Mesenteric fat pad (tissue), 1 donor: ENCODE data around the gene CFAP43. TPM values are rescaled to one million over a fixed set of nuclear protein-coding genes. Genes with fewer than 3 reads are reported as not detected.

Experiments
- DNase-seq: peaks from one replicate; pipeline ENCODE4 v3.0.0-alpha.2; 2020; ENCODE audit warnings: low spot score
- long read RNA-seq: library from polyadenylated mRNA; unstranded; transcript quantifications from one replicate; pipeline ENCODE4 v2.0.0, GENCODE V29; 2020
- total RNA-seq: library from RNA; stranded (reverse); fragmentation: NEBNext Ultra II Directional; extraction: Animal tissue kit (Norgen Biotek cat#: 25700); gene quantifications from one replicate; pipeline ENCODE4 v1.2.1, GENCODE V29; 2021
- donor health status: DM: yes; HTN: yes; CAD: no.

CFAP43 gene, protein sequence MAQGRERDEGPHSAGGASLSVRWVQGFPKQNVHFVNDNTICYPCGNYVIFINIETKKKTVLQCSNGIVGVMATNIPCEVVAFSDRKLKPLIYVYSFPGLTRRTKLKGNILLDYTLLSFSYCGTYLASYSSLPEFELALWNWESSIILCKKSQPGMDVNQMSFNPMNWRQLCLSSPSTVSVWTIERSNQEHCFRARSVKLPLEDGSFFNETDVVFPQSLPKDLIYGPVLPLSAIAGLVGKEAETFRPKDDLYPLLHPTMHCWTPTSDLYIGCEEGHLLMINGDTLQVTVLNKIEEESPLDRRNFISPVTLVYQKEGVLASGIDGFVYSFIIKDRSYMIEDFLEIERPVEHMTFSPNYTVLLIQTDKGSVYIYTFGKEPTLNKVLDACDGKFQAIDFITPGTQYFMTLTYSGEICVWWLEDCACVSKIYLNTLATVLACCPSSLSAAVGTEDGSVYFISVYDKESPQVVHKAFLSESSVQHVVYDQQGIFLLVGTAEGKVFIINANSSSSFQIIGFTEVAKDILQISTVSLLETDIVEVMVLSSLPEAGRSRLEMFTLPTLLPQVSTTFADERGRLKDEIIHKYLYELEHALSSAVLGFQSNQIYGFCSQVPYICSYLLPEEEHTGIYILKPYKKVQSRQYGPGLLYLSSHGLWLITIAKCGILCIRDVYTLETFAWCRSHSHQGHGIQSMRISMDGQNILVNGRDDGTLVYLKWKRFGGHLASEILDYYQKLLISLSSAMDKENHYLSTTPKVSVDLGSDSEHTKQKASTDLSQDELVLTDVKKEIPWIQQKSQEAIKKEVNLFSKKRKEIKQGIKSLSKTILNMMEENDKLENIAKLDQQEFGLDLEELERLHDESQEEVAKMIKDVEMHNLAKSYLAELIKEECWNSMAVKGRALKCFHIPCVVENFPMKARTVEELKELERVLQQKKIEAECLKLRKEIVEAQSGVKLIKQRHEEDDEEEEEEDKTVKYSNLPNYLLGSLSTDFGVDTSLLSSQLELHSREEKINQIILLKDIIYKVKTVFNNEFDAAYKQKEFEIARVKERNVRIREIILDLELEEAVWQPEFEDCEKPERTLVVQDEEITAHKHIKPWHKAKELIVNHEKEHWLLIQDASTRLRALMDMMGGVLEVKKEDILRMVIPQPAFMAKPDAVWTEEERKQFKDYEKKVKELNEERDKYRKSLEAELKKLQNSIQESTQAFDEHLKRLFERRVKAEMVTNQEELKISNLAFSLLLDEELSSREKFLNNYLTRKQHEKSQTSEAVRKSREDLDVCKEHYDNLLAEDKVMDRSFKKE (N-terminal part only)
- 0.06 TPM for total RNA-seq
- long read RNA-seq = 0 reads

DNA sequence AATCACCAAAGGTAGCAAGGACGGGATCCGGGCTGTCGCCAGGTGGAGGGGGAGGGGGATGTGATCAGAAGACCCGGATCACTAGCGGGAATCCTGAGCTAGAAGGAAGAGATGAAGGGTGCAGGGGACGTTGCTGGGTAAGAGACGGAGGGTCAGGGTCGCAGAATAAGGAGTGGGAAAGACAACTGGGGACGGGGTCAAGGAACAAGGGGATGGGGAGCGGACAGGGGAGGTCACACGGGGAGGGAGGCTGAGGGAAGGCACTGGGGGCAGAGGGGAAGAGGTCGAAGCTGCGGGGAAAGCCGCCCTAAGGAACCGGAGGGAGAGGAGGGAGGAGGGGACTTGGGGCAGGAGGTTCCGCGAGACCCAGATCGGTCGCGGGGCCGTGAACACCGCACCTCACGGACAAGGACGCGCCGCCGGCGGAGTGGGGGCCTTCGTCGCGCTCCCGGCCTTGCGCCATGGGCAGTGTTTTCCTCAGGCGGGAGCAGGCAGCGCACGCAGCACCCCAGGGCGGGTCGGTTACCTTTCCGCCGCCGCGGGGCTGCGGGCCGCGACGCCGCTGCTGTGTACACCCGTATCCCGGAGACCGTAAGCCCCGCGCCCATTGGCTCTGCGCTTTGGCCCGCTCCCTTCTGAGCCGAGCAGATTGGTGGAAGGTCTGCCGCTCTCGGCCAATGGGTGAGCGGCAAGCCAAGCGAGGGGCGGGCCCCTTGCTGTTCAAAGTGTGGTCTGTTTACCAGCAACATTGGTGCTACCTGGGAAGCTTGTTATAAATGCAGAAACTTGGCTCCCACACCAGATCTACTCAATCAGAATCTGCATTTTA is at the start of gene CFAP43:
Gene CFAP43, minus strand, starts transcription at position 581 of the 829 bp plus-strand sequence. Its CDS starts 118 bp downstream, at position 463.
- peak; percentile 99 for DNase-seq

DNA sequence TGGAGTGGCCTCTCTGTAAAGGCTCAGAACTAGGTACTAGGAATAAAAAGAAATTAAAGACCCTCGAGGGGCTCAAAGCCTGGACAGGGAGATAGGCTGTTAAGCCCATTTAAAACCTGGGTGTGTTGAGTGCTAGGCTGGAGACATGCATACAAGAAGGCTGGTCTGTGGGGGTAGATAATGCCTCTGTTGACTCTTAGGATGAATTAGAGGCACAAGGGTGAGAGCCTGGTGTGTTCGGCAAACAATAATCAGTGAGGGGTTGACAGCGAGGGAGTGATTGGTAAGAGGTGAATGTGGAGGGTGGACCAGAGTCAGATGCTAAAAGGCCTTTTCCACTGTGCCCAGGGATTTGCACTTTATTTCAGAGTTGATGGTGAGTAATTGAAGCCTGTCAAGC is 49.5 kb upstream of the CFAP43 start:
- no peak for DNase-seq

DNA sequence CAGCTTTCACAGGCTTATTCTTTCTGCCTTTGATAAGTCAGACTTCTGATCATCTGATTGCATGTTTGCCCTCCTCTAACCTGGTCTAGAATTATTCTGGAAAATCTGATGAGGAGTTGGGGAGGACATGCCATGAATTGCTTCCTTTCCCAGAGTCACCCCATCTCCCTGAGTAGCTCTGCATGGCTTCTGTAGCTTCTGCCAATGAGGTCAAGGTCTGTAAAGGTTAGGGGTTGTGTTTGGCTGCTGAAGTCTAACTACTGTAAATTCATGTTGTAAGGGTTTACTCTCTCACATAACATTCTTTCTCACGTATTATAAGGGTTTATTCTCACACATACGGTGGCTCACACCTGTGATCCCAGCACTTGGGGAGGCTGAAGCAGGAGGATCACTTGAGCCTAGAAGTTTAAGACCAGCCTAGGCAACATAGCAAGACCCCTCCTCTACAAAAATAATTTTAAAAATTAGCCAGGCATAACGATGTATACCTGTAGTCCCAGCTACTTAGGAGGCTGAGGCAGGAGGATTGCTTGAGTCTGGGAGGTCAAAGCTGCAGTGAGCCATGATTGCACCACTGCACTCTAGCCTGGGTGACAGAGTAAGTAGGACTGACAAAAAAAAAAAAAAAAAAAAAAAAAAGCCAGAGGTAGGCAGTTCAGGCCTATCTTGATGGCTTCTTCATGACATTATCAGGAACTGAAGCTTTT is 47.5 kb upstream of the CFAP43 start:
- DNase-seq = no peak

DNA sequence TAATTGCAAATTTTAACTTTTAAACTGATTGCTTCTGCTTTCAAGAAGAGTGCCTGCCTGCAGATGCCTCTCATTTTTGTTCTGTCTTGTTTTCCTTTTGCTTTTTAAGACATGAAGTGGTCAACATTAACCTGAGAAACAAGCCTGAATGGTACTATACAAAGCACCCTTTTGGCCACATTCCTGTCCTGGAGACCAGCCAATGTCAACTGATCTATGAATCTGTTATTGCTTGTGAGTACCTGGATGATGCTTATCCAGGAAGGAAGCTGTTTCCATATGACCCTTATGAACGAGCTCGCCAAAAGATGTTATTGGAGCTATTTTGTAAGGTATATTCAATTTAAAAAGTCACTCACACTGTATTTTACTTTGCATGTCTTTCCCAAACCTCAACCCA is 45.6 kb upstream of the CFAP43 start:
- no peak for DNase-seq

DNA sequence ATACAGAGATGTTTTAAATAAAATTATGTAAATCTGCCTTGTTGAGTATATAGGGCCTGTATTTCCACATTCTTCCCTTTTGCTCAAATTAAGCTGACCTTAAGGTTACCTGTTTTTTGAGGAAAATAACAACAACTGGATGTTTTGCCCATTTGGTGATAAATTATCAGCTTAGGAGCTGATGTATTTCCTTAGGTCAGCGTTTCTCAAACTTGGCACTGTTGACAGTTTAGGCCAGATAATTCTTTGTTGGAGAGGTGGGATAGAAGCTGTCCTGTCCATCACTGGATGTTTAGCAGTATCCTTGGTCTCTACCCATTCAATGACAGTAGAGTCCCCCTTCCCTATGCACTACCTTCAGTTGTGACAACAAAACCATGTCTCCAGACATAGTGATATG is 44.0 kb upstream of the CFAP43 start:
- DNase-seq = no peak

DNA sequence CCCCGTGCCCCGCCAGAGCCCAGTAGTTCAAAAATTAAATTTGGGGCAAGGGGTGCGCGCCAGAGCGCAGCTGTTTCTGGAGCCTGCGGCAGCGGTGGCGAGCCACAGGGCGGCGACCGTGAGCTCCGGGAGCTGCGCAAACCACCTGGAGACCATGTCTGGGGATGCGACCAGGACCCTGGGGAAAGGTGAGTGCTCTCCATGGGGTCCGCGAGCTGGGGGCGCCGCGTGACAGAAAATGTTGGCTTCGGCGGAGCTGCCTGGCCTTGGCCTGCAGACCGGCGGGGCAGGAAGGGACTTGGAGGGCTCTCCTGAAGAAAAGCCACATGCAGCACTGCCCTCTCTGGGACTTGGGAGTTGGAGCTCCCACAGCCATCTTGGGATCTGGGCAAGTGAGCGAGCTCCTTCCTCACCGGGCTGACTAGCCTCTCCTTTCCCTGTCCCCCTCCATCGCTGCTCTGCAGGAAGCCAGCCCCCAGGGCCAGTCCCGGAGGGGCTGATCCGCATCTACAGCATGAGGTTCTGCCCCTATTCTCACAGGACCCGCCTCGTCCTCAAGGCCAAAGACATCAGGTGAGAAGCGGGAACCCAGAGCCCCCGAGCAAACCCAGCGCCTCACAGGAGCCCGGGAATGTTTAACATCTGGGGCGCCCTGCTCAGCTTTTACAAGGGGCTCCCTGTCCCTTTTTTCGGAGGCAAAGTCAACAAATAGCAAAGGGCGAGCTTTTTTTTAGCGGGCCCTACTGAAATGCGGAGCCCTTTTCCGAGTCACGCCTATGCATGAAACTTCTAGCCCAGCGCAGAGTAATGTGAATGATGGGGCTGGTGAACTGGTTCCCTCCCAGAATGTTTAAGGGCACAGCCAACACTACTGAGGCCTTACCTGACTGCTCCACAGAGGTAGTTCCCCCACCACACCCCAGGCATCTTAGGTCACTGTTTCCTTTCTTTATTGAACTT is 42.9 kb upstream of the CFAP43 start:
- no peak for DNase-seq

DNA sequence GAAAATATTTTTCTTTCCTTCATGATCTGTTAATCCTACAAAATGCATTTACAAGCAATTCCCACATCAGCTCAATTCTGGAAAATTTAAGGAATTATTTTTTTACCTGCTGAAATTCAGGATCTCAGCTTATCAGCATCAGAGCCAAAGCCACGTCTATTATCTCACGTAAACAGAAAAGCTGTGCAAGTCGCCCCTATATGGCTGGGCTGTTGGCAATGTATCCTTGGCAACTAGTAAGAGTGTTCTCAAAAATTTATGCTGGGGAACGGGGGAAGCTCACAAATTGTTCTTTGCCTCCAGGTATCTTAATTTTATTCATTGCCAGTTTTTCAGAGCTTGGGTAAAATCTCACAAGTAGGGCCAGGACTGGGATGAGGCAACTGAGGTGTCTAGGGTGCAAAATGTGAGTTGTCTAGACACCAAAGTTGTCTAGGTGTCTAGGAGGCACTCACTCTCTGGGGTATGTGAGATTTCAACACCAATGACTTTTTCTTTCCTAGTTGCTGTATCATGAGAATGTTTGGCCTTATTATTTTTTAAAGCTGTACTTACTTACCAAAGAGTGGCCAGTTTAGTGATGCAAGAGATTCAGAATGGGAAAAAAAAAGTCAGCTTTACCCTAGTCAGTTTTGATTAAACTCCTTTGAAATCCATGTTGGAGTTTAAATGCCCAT is 41.9 kb upstream of the CFAP43 start:
- DNase-seq = no peak

DNA sequence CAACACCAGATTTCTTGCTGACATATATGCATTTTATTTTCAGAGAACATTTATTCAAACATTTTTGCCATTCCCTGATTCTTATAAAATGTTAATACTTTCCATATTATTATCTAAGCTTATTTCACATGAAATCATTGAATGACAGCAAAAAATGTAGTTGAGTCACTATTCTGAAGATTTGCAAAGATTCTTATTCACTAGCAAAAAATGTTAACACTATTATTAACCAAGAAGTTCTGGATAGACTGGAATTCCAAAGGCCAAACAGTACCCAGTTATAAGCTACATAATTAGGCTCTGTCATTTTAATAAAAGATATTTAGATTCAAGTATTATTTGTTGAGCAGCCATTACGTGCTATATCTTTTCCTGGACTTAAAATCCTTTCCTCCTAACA is 41.1 kb upstream of the CFAP43 start:
- DNase-seq = no peak

DNA sequence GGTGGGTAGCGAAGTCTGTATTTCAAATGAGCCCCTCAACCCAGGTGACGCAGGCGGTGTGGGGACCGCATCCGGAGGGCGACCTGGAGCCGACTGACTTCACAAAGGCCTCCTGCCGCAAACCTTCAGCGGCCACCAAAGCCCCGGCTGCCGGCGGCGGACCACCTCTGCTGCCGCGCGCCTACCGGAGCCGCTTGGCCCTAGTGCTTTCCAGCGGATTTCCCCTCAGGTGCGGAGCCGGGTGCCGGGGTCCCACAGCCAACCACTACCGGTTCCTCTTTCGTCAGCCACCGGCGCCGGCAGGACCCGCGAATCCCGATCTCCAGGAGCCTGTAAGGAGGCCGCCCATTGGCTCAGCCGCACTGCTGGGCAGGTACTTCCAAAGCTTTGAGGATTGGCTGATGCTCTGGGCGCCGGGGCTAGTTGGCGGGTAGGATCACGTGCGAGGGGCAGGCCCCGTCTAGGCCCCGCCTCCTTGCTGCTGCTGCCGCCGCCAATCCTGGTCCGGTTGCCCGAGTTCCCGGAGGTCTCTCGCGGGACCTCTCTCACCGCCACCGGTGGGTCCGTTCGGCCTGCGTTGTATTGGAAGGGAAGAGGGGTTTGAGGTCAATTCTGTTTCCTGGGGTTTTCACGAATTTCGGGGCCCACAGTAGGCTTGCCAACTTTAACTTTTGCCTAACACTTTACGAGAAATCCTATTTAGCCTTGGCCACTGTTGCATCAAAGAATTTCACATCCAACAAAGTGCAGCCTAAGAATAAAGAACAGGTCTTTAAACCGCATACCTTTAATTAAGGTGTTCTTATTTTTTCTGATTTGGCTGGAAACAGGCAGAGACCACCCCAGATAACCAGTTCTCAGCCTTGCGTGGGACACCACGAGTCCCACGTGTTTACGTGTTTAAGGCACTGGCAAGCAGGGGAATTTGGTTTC is 36.8 kb upstream of the CFAP43 start, which contains the start of gene GSTO2:
Gene GSTO2, plus strand, starts transcription at position 472 of the 933 bp plus-strand sequence. CDS start 5,732 bp downstream, outside the sequence.
- DNase-seq = peak; percentile 99

DNA sequence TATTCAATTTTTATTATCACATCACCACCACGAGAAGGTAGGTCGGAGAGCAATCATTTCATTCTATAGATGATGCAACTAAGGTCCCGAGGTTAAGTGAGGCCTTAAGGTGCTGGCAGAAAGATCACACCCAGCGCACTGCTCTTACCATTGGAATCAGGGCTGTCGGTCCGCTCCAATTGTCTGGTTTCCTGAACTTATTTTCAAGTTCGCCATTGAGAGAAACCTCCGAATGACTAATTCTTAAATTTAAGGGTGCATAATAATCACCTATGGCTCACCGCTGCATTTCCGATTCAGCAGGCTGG is 36.2 kb upstream of the CFAP43 start:
- DNase-seq = no peak

DNA sequence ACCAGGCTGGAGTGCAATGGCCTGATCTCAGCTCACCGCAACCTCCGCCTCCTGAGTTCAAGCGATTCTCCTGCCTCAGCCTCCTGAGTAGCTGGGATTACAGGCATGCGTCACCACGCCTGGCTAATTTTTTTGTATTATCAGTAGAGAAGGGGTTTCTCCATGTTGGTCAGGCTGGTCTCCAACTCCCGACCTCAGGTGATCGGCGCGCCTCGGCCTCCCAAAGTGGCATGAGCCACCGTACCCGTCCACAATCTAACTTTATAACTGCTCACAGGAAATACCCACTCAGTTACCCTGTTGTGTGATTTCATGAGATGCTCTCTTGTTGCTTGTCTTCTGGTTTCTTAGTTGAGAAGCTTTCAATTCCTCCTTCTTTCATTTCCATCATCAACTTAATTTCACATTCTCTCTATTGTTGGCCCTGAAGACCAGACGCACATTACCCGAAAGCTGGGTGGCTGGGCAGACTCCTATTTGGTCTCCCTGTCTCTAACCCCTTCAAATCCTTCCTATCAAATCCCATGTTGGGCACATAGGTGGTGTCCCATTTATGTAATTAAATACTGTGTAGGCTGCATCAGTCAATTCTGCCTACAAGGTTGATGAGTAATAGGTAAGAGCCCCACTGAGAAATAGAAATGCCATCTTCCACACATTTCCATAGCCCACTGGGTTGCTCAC is 35.7 kb upstream of the CFAP43 start:
- DNase-seq = no peak

DNA sequence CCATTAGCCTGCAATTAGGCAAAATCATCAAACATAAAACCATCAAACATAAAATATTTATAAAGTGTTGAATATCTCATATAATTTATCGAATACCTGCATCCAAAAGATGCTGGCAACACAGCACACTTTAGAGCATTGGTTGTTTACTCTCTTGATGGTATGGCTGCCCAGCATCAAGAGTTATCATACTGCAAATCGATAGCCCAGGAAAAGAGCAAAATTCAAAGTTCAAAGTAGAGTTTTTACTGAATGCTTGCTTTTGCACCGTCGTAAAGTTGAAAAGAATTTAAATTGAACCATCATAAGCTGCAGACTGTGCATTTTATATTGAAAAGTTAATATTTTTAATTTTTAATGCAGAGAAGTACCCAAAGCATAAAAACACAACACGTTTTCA is 32.6 kb upstream of the CFAP43 start:
- no peak for DNase-seq

DNA sequence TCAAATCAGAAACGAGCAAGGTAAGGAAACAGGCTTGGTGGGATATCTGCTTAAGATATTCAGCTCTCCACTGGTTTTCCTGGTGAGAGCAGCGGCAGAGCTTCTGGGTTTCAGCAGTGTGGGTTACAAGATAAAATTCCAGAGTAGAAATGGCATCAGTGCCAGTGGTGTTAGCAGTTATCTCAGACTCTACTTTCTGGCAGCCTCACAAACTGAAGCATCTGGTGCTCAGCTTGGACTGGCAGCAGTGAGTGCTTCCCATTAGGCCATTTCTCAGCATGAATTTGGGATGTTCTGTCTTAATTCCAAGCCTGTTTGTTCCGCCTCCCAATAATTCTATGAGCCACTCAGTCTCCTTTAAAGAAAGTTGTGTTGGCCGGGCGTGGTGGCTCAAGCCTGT is 29.9 kb upstream of the CFAP43 start:
- DNase-seq = no peak

DNA sequence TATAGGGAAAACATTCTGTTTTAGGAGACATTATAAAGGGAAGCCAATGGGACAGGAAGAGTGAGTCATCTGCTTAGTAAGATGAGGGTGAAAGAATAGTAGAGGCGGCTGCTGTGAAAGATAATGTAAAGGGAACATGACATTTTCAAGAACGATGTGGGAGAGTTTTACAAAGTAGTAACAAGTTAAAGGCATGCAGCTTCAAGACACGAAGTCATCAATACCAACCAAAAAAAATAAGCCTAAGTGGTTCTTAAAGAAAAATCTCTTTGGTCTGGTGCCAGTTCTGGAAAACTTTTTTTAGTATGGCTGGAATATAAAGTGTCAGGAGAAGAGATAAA is 28.6 kb upstream of the CFAP43 start:
- DNase-seq = no peak

DNA sequence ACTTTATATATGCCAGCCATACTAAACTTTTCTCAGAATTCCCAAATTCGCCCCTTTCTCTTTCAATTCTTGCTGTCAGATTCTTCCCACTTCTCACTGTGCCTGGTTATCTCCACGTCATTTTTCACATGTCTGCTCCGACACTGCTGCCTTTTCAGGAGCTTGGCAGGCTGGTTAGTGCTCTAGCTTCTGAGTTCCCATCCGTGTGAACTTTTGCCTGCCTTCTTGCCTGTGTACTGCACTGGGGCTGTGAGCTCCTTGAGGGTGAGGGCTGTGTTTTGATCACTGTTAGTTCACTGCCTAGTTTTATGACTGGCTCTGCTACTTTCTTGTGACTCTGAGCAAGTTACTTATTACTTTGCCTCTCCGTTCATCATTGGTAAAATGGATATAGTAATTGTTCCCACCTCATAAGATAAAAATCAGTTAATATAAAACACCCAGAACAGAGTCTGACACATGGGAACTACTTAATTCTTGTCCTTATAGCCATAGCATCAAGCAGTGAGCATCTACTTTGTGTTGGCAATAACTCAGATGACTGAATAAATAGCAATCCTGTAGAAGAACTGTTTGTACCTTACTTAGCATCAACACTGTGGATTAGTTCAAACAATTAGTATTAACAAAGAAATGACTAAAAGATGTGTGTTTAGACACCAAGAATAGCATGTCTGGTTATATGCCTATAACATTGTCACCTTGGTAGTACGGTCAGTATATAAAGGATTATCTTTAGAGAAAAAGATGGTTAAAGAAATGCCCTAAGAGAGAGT is 28.0 kb upstream of the CFAP43 start:
- no peak for DNase-seq

DNA sequence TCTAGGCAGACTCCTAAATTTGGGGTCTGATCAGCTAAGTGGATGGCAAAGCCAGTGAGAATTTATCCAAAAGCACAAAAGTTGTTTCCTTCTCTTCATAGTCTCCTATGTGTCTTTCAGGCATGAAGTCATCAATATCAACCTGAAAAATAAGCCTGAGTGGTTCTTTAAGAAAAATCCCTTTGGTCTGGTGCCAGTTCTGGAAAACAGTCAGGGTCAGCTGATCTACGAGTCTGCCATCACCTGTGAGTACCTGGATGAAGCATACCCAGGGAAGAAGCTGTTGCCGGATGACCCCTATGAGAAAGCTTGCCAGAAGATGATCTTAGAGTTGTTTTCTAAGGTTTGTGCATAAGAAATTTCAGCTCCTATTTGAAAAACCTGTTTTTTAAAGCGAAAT is 27.3 kb upstream of the CFAP43 start:
- no peak for DNase-seq
